ENCODE measurements around the gene LGALS9B.
"Not testable (repeated sequence)": the region's sequence is repeated elsewhere in the genome, so short reads cannot be mapped to it uniquely, and the experiment has no call there.

Gene LGALS9B

DNA sequence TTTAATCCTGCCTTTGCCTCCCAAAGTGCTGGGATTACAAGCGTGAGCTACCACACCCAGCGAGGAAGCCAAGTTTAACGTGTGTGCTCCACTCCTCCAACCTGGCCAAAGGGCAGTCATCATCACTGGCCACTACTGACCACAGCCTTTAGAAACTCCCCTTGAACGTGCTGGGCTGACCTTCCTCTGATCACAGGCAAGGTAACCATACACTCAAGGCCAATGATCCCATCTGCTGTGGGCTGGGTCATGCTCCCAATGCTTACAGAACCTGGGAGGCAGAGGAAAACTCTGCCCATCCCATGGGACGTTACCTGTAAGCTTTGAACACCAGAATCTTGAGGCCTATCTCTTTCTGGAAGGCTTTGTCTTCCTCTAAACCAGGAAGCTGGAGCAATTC is 51.9 kb downstream of the LGALS9B start:
- DNase-seq: not testable (repeated sequence)

DNA sequence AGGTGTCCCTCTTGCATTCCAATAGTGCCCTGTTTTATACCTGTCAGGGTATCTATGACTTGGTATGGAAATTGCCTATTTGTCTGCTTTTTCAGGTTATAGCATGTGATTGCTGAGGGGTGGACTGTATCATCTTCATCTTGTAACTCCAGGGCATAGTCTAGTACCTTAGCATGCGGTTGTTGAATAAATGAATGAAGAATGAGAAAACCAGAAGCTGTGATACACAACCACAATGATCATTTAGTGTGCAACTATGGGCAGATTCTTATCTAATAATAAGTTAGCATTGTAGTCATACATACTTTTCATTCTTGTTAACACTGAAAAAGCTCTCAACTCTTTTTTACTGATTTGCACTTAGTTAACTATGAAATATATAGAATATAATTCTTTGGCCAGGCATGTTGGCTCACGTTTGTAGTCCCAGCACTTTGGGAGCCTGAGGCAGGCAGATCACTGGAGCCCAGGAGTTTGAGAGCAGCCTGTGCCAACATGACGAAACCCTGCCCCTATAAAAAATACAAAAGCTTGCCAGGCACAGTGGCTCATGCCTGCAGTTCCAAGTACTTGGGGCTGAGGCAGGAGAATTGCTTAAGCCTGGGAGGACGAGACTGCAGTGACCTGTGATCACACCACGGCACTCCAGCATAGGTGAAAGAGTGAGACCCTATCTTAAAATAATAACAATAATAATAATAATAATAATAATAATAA is 65.9 kb downstream of the LGALS9B start:
- not testable (repeated sequence) for DNase-seq

DNA sequence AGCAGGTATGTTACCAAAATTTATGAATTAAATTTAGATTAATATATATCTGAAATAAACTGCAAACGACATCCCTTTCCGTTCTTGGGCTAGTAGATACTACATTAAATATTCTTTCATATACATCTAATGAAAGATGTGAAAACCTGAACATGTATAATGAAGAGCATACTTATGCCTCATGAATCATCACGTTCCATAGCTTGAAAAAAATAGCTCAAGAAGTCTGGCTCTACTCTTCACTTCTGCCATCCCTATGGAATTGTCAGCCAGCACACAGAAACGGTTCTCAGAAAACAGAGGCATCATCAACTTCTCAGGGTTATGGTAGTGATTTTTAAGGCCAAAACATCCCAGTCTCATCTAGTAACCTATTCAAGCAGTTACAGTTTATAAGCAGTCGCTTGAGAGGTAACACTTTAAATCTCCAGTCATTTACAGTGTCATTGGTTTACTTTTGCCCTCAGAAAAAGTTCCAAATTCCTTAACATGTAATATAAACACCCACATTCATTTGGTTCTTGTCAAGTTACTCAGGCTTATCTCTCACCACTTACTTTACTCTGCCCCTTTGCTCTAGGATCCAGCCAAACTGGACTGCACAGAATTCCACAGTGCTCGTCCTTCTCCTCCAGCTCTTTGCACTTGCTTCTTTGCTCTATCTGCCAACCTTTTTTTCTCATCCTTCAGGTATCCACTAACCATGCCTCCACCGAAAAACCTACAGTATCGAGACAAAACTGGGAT is 66.6 kb downstream of the LGALS9B start:
- not testable (repeated sequence) for DNase-seq
